Right lobe of liver (tissue), 6 donors: ENCODE measurements around the gene SVBP. TPM values are rescaled to one million over a fixed set of nuclear protein-coding genes. Genes with fewer than 3 reads are reported as not detected.

ENCODE experiments used
- ATAC-seq, 4 donors: fragments of 200-7000 bp; cut with Tn5 transposase; one replicate each; pipeline ENCODE4 v1.9.1; 2020; ENCODE audit warnings: mild to moderate bottlenecking in 4 of 4, moderate library complexity in 4 of 4
- DNase-seq, 3 donors: peaks; one replicate each; pipeline ENCODE4 v3.0.0-alpha.2; 2020
- H3K27ac ChIP-seq, 3 donors: fragments of 200-600 bp; one replicate each; pipeline ENCODE4 v1.8.0; 2022
- H3K27me3 ChIP-seq, 2 donors: fragments of 200-600 bp; one replicate each; pipeline ENCODE4 v1.8.0; 2022
- H3K36me3 ChIP-seq, 4 donors: fragments of 200-600 bp; sonication (generic) in 1 of 4; one replicate each; pipeline versions ENCODE4 v1.5.1 to v1.8.0; 2017 to 2022; ENCODE audit warnings: control low read depth in 1 of 4
- H3K4me1 ChIP-seq, 4 donors: fragments of 200-600 bp; sonication (generic) in 1 of 4; one replicate each; pipeline versions ENCODE4 v1.5.1 to v1.8.0; 2017 to 2022; ENCODE audit warnings: control low read depth in 1 of 4
- H3K4me3 ChIP-seq, 3 donors: fragments of 200-600 bp; one replicate each; pipeline ENCODE4 v1.8.0; 2022
- H3K9me3 ChIP-seq, 4 donors: fragments of 200-600 bp; sonication (generic) in 1 of 4; one replicate each; pipeline versions ENCODE4 v1.5.1 to v1.8.0; 2017 to 2022; ENCODE audit warnings: control low read depth in 1 of 4
- CTCF ChIP-seq, 4 donors: fragments of 200-600 bp in 3 of 4; fragments of 450-650 bp in 1 of 4; IDR thresholded peaks; one replicate each; pipeline versions ENCODE4 v1.5.1 to v1.8.0; 2016 to 2022; ENCODE audit warnings: antibody characterized with exemption in 4 of 4, mild to moderate bottlenecking in 2 of 4
- POLR2A ChIP-seq: fragments of 450-650 bp; IDR thresholded peaks from one replicate; pipeline ENCODE4 v1.6.1; 2017; ENCODE audit warnings: antibody characterized with exemption, mild to moderate bottlenecking
- WGBS: methylation state at CpG from one replicate; pipeline ENCODE4 v1.1.6; 2018; ENCODE audit warnings: low coverage, low lambda C conversion rate; ENCODE audit not compliant: insufficient coverage; ENCODE audit errors: missing lambda C conversion rate; 5-methylcytosine and 5-hydroxymethylcytosine counted together
- intact Hi-C, 2 donors: fragments of 100-400 bp; cut with DNase I; formaldehyde crosslinking; loops; one replicate each; pipeline versions ENCODE4 v1.11.2 to v1.14.1; 2022
- total RNA-seq, 6 experiments: library from RNA; depleted of rRNA in 2 of 6; stranded (reverse); fragments of >200 nt in 2 of 6; fragmentation: NEBNext Ultra II Directional in 3 of 6; extraction: Animal tissue kit (Norgen Biotek cat#: 25700) in 3 of 6; gene quantifications; one replicate each; pipeline versions ENCODE4 v1.1.0 to v1.2.4, GENCODE V29; 2016 to 2023
- donor health status: DM: no; HTN: yes; CAD: no.
- donor health status: DM: no; HTN: no; CAD: no.
- donor health status: DM: no; HTN: no; CAD: no.
- donor health status: DM: no; HTN: yes; CAD: no.
- donor health status: DM: no; HTN: yes; CAD: no.

Gene SVBP
- total RNA-seq, 6 experiments from 2014 or later, result 6.0 to 12.8 (median 10.6) TPM

- H3K4me1 ChIP-seq, result no peaks in the 10 kb centered on the region
- 90% methylated on average over 2 of the region's 2 CpGs for WGBS
- H3K27ac ChIP-seq, result no peak overlapping the region
- DNase-seq (no peak), ATAC-seq (no peak)
- no peaks in the 10 kb centered on the region for H3K9me3 ChIP-seq
- TF ChIP-seq CTCF (IDR thresholded peaks at IDR 0.05), result no peak
- TF ChIP-seq POLR2A, result no peak
- intact Hi-C loops, result no loop called here
- H3K36me3 ChIP-seq, result peaks cover 0 to 22% (median 1%) of the 10 kb centered on the region in 4 donors
- H3K4me3 ChIP-seq, result no peak overlapping the region
- no peaks in the 10 kb centered on the region for H3K27me3 ChIP-seq
These were observed 18.2 kb upstream of the SVBP start for GRCh38 chr1:42835422-42835821.

GRCh38 chr1:42834803-42835202, 17.6 kb upstream of the SVBP start:
- ATAC-seq (no peak), DNase-seq (no peak)
- Histone ChIP-seq H3K4me3 (no peak overlapping the region), H3K27ac (no peak overlapping the region), H3K9me3 (no peaks in the 10 kb centered on the region), H3K27me3 (no peaks in the 10 kb centered on the region), H3K4me1 (no peaks in the 10 kb centered on the region), H3K36me3 (peaks cover 0 to 25% (median 1%) of the 10 kb centered on the region in 4 donors)
- TF ChIP-seq POLR2A (no peak), CTCF (IDR thresholded peaks at IDR 0.05) (no peak)
- intact Hi-C loops, result no loop called here
- WGBS, result 97% methylated on average over 5 of the region's 5 CpGs

- Histone ChIP-seq H3K4me1 (no peaks in the 10 kb centered on the region), H3K9me3 (no peaks in the 10 kb centered on the region), H3K27me3 (no peaks in the 10 kb centered on the region), H3K27ac (no peak overlapping the region), H3K36me3 (peaks cover 0 to 21% (median 1%) of the 10 kb centered on the region in 4 donors), H3K4me3 (no peak overlapping the region)
- intact Hi-C loops, result no loop called here
- ATAC-seq (peak in 2 of 4 donors; percentile 17 to 24), DNase-seq (no peak)
- 85% methylated on average over 3 of the region's 4 CpGs for WGBS
- TF ChIP-seq CTCF (IDR thresholded peaks at IDR 0.05) (no peak), POLR2A (no peak)
These were observed 16.8 kb upstream of the SVBP start for GRCh38 chr1:42833981-42834380.

GRCh38 chr1:42832641-42833240, 15.5 kb upstream of the SVBP start:
- peaks cover 0 to 24% (median 1%) of the 10 kb centered on the region in 4 donors for H3K36me3 ChIP-seq
- intact Hi-C loops, result no loop called here
- H3K9me3 ChIP-seq, result no peaks in the 10 kb centered on the region
- WGBS, result 86% methylated on average over 2 of the region's 3 CpGs
- no peaks in the 10 kb centered on the region for H3K4me1 ChIP-seq
- TF ChIP-seq POLR2A, result no peak
- no peak for TF ChIP-seq CTCF (IDR thresholded peaks at IDR 0.05)
- no peak for DNase-seq
- no peak for ATAC-seq
- no peak overlapping the region for H3K4me3 ChIP-seq
- H3K27me3 ChIP-seq, result no peaks in the 10 kb centered on the region
- H3K27ac ChIP-seq, result no peak overlapping the region

GRCh38 chr1:42831273-42831672, 14.1 kb upstream of the SVBP start:
- Histone ChIP-seq H3K27ac (no peak overlapping the region), H3K36me3 (peaks cover 0 to 17% (median 1%) of the 10 kb centered on the region in 4 donors), H3K4me1 (peaks cover 0 to 4% (median 0%) of the 10 kb centered on the region in 4 donors), H3K27me3 (no peaks in the 10 kb centered on the region), H3K4me3 (no peak overlapping the region), H3K9me3 (no peaks in the 10 kb centered on the region)
- intact Hi-C loops, result no loop called here
- DNase-seq (no peak), ATAC-seq (no peak)
- TF ChIP-seq POLR2A, result no peak
- no peak for TF ChIP-seq CTCF (IDR thresholded peaks at IDR 0.05)
